Suppressor macrophage treated with lipopolysaccharide for 4 hours (primary cell): Measurements from ENCODE around the gene ZNF432.
A peak's percentile ranks its signal among the peaks of the same experiment; 100 is the strongest.
"Not testable (repeated sequence)": the region's sequence is repeated elsewhere in the genome, so short reads cannot be mapped to it uniquely, and the experiment has no call there.

Experiments used
- DNase-seq: peaks from one replicate; pipeline ENCODE4 v3.0.0-alpha.2; 2020

ZNF432 gene

DNA sequence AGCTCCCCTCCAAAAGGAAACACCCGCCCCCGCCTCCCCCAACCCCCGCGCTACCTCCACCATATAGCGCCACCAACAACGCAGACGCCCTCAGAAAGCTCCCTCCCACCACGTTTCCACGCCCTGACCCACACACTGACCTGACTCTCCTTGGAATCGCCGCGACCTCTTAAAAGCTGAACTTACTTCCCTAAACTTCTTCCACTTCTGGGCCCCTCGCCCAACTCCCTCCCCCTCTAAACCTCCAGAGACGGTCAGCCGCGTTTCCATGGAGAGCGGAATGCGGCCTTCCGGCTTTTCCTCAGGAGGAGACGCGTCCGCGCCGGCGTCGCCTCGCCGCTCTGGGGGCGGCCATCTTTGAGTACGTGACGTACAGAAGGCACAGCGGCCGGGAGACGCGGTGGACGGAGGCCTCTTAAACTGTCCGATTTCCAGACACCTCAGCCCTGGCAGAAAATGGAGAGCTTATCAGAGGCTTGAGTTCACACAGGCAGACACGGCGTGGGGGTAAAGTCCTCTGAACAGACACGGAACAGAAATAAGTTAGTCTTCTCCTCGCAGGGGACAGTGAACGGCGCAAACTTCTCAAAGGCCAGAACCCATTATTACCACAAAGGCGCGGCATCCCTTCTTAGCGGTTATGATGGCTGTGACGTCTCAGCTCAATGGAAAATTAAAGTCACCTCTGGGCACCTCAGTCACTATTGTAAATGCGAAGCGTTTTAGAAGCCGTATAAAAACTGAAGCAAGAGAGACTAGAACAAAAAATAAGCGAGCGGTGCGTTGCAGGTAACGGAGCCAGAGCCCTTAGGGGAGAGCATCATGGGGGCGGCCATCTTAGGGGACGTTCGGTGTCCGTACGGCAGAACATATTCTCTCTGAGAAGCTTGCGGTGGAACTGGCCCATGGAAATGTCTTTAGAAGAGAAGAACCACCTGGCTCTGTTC, at the start of gene ZNF432:
Gene ZNF432 (minus strand): TSS at position 284 of the 947 bp plus-strand sequence. CDS start 1,970 bp downstream, outside the sequence.
- peak; percentile 98 for DNase-seq

DNA sequence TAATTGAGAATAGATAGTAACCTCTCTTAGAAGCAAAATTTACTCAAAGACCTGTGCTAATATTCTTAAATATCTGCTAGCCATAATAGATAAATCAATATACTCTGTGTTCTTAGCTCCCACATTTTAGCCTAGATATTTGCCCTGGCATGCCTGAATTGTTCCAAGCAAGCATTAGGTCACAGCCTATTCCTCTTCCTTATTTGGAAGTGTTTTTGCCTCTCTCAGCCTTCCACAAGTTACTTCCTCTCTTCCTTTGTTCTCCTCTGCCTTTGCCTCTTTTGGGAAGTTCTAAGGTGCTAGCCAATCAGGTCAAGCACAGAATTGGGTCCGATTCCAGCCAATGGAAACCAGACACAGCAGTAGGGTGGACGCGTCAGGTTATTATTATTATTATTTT, 47.8 kb upstream of the ZNF432 start:
- DNase-seq: not testable (repeated sequence)

DNA sequence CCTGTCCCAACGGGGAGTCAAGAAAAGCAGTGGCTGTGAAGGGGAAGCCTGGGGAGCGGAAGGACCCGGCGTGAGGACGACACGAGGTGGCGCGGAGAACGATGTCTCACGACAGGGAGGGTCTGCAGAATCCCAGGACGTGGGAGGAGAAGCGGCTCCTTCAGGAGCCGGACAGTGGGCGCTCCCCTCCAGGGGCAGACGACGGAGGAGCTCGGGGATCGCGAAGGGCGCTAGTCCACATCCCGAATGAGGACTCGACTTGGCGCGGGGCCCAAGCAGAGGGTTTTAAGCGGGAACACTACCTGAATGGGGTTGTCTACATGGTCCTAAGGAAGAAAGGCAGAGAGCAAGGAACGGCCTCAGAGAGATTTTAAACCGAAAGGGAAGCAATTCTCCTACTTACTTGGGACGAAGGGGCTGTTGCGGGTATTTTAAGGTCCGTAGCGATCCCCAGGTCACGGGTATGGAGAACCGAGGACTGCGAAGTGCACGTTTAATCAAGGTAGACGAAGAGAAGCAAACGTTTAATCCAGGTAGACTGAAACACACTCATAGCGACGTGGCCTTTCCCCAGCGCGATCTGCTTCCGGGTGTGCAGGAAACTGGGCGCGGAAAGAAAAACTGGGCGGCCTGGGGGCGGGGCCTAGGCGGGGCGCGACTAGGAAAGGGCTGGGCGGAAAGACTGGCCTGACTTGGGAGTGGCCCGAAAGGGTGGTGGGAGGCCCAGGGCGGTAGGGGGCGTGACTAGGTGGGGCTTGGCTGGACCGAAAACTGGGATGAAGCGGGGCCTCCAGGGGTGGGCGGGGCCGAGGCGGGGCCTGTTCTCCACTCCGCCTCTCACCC, 46.8 kb upstream of the ZNF432 start, which contains the start of gene ZNF841:
Gene ZNF841 (minus strand): TSS at position 594 of the 843 bp plus-strand sequence. CDS start 10,964 bp downstream, outside the sequence.
- peak; percentile 90 for DNase-seq

DNA sequence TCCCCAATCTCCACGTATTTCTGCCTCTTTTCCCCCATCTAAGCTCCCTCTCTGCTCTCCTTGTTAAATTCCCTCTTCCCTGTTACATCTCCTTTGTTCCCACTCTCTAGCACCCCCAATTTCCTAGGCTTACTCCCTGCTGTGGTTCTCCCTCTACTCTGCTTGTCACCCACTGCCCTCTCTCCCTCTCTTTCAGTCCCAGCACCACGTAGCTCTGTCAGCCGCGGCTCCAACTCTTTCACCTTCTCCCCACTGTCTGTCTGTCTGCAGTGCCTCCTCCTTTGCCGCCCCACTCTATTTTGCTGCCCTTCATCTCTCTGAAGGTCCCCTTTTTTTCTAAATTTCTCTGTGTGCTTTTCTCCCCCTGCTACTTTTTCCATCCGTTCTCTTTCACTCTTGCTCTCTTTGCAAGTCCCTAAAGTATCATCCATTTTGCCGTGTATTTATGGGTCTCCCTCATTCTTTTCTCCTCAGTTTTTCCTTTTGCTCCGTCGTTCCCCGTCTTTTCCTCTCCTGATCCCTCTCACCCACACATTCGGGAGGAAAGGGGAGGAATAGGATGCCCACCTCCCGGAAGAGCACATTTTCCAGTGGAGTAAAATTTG, 46.0 kb upstream of the ZNF432 start:
- no peak for DNase-seq

DNA sequence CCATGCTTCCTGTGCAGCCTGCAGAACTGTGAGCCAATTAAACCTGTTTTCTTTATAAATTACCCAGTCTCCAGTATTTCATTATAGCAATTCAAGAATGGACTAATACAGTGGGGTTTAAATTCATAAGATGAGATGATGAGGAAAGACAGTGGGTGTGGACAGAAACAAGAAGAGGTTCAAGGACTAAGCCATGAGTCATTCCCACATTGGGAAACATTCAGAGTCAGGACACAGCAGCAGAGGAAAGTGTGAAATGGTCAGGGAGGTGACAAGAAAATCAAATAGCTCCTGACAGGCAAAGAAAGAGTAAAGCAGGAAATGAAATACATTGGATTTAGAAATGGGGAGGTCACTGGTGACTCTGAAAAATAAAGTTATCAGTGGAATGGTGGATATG, 37.8 kb upstream of the ZNF432 start:
- peak; percentile 43 for DNase-seq

DNA sequence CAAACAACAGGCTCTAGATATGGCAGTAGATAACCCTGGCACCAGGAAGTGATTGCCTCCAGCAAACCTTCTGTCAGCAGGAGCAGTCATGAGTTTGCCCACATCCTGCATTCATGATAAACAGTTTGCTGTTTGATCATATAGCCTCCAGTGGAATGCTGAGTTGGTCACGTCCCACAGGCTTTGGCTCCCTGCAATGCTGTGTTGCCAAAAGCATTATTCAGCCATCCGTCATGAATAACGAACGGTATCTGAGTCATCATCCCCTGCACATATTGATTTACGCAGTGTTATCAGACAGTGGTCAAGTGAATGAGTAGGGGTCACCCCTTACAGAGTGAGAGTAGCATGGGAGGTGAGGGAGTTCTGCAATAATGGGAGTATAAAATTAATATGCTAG, 21.9 kb upstream of the ZNF432 start:
- no peak for DNase-seq

DNA sequence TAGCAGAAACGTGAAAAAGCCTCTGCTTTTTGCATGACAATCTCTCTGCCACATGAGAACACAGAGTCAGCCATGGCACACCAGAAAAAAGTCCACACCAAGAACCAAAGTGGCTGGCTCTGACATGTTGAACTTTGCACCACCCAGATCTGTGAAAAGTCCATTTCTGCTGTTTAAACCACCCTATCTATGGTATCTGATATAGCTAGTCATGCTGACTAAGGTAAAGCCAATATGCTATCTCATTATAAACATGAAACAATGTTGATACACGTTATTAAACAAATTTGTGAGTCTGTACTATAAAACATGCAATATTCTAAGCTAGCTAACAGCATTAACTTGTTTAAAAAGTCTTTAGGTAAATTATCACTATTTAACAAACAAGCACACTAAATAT, 21.0 kb upstream of the ZNF432 start:
- DNase-seq: no peak

DNA sequence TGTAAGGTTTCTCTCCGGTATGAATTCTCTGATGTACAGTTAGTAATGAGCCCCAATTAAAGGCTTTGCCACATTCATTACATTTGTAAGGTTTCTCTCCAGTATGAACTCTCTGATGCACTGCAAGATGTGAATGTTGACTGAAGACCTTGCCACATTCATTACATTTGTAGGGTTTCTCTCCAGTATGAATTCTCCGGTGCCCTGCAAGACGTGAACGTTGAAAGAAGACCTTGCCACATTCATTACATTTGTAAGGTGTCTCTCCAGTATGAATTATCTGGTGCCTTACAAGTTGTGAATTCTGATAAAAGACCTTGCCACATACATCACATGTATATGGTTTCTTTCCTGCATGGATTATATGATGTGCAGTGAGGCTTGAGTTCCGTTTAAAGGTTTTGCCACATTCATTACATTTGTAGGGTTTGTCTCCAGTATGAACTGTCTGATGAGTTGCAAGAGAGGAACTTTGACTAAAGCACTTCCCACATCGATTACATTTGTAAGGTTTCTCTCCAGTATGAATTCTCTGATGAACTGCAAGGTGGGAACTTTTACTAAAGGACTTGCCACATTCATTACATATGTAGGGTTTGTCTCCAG, 17.7 kb upstream of the ZNF432 start:
- DNase-seq: no peak

DNA sequence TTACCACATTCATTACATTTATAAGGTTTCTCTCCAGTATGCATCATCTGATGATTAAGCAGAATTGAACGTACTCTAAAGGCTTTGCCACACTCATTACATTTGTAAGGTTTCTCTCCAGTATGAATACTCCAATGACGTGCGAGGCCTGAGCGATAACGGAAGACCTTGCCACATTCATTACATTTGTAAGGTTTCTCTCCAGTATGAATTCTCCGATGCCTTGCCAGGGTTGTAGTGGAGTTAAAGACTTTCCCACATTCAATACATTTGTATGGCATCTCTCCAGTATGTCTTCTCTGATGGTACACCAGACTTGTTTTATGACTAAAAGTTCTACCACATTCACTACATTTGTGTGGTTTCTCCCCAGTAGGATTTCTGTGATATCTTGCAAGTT, 16.8 kb upstream of the ZNF432 start:
- DNase-seq: no peak

DNA sequence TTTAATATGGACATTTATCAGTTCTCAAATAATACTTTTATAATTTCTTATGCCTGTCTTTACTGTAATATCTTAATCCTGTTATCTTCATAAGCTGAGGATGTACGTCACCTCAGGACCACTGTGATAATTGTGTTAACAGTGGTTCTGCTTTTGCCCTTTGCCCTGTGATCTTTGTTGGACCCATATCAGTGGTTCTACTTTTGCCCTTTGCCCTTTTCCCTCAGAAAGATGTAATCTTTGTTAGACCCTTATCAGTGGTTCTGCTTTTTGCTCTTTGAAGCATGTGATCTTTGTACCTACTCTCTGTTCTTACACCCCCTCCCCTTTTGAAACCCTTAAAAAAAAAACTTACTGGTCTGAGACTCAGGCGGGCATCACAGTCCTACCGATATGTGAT, 7.8 kb upstream of the ZNF432 start:
- DNase-seq: not testable (repeated sequence)

DNA sequence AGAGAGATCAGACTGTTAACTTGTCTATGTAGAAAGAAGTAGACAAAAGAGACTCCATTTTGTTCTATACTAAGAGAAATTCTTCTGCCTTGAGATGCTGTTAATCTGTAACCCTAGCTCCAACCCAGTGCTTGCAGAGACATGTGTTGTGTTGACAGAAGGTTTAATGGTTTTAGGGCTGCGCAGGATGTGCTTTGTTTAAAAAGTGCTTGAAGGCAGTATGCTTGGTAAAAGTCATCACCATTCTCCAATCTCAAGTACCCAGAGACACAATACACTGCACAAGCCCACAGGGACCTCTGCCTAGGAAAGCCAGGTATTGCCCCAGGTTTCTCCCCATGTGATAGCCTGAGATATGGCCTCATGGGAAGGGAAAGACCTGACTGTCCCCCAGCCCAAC, 3.1 kb upstream of the ZNF432 start:
- DNase-seq: not testable (repeated sequence)

DNA sequence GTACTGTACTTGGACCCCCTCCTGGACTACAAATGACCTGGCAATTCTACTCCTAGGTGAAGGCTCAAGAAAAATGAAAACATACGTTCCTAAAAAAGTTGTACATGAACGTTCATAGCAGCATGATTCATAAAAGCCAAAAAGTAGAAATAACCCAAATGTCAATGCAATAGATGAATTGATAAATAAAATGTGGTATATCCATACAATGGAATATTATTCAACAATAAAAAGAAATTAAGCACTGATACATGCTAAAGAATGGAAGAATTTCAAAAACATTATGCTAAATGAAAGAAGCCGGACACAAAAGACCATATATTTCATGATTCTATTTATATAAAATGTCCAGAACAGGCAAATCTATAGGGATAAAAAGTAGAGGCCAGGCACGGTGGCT, 9.5 kb downstream of the ZNF432 start:
- no peak for DNase-seq

DNA sequence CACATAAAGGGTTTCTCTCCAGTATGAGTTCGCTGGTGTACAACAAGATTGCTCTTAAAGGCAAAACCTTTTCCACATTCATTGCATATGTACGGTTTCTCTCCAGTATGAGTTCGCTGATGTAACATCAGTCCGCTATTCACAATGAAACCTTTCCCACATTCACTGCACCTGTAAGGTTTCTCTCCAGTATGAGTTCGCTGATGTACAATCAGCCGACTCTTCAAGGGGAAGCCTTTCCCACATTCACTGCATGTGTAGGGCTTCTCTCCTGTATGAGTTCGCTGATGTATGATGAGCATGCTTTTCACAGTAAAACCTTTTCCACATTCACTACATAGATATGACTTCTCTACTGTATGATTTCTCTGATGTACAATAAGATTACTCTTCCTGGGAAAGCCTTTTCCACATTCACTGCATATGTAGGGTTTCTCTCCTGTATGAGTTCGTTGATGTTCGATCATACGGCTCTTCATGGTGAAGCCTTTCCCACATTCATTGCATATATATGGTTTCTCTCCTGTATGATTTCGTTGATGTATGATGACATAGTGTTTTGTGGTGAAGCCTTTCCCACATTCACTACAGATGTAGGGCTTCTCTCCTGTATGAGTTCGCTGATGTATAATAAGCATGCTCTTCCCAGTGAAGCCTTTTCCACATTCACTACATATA, 14.4 kb downstream of the ZNF432 start:
- DNase-seq: no peak

DNA sequence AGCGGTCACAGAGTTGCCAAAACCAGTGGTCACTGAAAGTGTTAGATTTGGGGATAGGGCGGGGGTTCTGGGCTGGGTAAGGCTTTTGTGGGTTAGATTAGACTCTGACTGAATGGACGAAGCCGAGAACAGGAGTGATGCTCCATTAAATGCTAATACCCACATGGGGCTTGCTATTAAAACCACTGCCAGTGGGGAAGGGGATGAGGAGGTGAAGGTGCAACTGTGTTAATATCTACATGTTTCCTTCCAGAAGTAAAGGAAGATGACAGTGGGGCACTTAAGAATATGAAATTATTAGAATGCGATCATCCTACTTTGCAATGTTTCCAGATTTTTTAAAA, 19.9 kb downstream of the ZNF432 start:
- DNase-seq: no peak

DNA sequence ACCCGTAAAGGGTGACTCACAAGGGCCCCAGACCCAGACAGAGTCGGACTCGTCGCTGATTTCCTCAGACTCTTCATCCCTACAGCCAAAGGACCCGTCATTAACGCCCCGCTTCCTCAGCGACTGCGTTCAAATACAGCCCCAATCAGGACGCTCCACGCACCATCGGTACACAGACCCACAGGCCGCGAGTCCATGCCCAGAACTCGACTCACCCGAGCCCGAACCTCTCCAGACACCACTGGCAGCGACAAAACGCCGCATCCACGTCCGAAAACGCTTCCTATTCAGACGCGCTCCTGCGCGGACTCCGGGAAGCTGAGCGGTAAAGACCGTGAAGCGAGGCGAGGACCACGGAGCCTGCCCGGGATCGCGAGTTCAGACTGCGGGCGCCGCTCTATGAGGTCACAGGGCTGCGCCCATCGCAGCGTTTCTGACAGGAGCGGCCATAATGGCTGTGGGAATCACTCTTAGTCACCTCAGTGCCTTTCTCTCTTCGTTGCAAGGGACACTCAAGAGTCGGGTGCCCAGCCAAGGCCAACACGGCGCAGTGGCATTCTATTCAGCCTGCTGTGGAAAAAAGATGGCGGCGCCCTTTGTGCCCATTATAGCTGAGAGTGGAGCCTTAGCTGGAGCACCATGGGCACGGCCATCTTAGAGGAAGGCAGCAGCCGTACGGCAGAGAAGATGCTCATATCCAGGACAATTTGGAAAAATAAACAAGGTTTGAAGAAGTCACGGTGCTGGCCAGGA, 20.4 kb downstream of the ZNF432 start, which contains the start of gene ZNF614:
Gene ZNF614 (minus strand): TSS at position 353 of the 753 bp plus-strand sequence. CDS start 2,634 bp downstream, outside the sequence.
- DNase-seq: peak; percentile 89

DNA sequence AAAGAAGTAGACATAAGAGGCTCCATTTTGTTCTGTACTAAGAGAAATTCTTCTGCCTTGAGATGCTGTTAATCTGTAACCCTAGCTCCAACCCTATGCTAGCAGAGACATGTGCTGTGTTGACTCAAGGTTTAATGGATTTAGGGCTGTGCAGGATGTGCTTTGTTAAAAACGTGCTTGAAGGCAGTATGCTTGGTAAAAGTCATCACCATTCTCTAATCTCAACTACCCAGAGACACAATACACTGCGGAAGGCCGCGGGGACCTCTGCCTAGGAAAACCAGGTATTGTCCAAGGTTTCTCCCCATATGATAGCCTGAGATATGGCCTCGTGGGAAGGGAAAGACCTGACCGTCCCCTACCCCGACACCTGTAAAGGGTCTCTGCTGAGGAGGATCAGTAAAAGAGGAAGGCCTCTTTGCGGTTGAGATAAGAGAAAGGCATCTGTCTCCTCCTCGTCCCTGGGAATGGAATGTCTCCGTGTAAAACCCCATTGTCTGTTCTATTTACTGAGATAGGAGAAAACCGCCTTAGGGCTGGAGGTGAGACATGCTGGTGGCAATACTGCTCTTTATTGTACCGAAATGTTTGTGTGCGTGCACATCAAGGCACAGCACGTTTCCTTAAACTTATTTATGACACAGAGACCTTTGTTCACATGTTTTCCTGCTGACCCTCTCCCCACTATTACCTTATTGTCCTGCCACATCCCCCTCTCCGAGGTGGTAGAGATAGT, 22.2 kb downstream of the ZNF432 start:
- not testable (repeated sequence) for DNase-seq

DNA sequence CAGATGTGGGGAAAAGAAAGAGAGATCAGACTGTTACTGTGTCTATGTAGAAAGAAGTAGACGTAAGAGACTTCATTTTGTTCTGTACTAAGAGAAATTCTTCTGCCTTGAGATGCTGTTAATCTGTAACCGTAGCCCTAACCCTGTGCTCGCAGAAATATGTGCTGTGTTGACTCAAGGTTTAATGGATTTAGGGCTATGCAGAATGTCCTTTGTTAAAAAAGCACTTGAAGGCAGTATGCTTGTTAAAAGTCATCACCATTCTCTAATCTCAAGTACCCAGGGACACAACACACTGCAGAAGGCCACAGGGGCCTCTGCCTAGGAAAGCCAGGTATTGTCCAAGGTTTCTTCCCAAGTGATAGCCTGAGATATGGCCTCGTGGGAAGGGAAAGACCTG, 24.2 kb downstream of the ZNF432 start:
- DNase-seq: not testable (repeated sequence)

DNA sequence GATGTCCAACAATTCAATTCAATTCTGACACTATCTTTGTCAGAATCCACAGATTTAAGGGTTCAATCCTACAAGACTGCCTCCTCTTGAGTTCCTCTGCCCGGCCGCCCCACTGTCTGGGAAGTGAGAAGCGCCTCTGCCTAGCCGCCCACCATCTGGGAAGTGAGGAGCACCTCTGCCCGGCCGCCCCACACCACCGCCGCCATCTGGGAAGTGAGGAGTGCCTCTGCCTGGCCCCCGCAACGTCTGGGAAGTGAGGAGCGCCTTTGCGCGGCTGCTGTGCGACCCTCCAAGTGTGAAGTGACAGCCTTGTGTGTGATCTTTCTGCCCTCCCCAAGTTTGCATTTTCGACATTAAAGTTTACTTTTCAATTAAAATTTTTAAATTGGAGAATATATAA, 26.4 kb downstream of the ZNF432 start:
- DNase-seq: no peak

DNA sequence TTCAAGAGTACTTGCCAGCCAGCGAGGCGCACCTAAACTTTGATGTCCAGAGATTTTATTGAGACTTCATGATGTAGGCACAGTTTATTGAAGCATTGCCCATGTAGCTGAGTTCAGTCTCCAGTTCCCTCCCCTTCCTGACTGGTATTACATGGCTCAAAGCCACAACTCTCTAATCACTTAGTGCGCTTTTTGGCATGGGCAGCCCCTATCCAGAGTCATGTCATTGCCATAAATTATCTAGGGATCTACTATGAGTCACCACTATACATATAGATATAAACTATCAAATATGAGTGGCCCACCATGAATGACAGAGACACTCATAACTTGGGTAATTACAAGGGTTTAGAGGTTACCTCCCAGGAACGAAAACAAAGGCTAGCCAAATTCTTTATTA, 28.1 kb downstream of the ZNF432 start:
- DNase-seq: no peak

DNA sequence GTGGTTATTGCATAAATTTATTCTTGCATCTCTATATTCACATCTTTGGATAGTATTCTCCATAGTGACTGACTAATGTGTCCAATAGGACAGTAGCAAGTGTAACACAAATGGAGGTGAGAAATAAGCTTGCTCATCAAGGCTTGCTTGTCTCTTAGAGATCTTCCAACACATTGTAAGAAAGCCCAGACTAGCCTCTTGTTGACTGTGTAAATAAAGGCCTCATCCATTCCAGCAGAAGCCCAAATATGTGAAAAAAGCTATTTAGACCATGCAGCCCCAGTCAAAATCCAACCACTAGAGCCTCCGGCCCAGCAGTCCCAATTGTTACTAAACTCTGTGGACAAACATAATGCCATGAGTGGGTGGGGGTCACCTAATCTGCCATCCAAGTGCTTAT, 38.0 kb downstream of the ZNF432 start:
- DNase-seq: no peak
